Measurements from ENCODE around the gene KIF3B.

- TF ChIP-seq SUZ12 (IDR thresholded peaks at IDR 0.05; ENCODE audit: extremely low read depth, insufficient read depth, insufficient read length) = no peak
- no peak for TF ChIP-seq YY1 (IDR thresholded peaks at IDR 0.05; ENCODE audit: insufficient read depth, insufficient read length)
- TF ChIP-seq ZNF274 (IDR thresholded peaks at IDR 0.05; ENCODE audit: low read depth, low read length) = no peak
Measured at GRCh38 chr20:32343439-32343838, 66.0 kb downstream of the KIF3B start.

Measured in NT2/D1 (cell line).